IMR-90 (cell line): Measurements from ENCODE around the gene FMN1.

Source experiments
- CTCF ChIP-seq: conservative IDR thresholded peaks from 2 replicates; pipeline ENCODE4 v1.5.1; 2012; ENCODE audit warnings: mild to moderate bottlenecking, low read depth, low read length, improper control_type of control experiment
- MAFK ChIP-seq: IDR thresholded peaks from 2 replicates; pipeline ENCODE4 v1.6.1; 2012; ENCODE audit warnings: low read depth, low read length, improper control_type of control experiment
- POLR2A ChIP-seq: IDR thresholded peaks from 2 replicates; pipeline ENCODE4 v1.6.1; 2012; ENCODE audit warnings: mild to moderate bottlenecking, low read depth, low read length
- USF2 ChIP-seq: fragments of 150-350 bp; IDR thresholded peaks from 2 replicates; pipeline ENCODE4 v1.6.1; 2017; ENCODE audit warnings: mild to moderate bottlenecking, antibody characterized with exemption, low read length, low read depth

GRCh38 chr15:33226559-33227181 lies 32.2 kb upstream of the FMN1 start:
- no peak for TF ChIP-seq MAFK
- TF ChIP-seq CTCF: no peak
- no peak for TF ChIP-seq POLR2A
- no peak for TF ChIP-seq USF2
